PC-9 (cell line): Measurements from ENCODE around the gene DOCK9.

Experiments used
- EZH2 ChIP-seq: fragments of 200-600 bp; sonication (generic); IDR thresholded peaks from 2 replicates; pipeline ENCODE4 v1.8.0; 2017; ENCODE audit warnings: antibody characterized with exemption, low read depth
- TF ChIP-seq, protein P1 (sequence below): fragments of 200-600 bp; sonication (generic); conservative IDR thresholded peaks from 2 replicates; pipeline ENCODE4 v1.6.1; 2017; ENCODE audit warnings: mixed run types, antibody characterized with exemption, mild to moderate bottlenecking, moderate library complexity

- TF ChIP-seq, protein P1, sequence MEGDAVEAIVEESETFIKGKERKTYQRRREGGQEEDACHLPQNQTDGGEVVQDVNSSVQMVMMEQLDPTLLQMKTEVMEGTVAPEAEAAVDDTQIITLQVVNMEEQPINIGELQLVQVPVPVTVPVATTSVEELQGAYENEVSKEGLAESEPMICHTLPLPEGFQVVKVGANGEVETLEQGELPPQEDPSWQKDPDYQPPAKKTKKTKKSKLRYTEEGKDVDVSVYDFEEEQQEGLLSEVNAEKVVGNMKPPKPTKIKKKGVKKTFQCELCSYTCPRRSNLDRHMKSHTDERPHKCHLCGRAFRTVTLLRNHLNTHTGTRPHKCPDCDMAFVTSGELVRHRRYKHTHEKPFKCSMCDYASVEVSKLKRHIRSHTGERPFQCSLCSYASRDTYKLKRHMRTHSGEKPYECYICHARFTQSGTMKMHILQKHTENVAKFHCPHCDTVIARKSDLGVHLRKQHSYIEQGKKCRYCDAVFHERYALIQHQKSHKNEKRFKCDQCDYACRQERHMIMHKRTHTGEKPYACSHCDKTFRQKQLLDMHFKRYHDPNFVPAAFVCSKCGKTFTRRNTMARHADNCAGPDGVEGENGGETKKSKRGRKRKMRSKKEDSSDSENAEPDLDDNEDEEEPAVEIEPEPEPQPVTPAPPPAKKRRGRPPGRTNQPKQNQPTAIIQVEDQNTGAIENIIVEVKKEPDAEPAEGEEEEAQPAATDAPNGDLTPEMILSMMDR = no peak
- no peak for TF ChIP-seq EZH2
Measured at GRCh38 chr13:98998831-98999638, 21.2 kb upstream of the DOCK9 start.
